NCI-H460 (cell line): ENCODE data around the gene SPATA31D1. TPM values are rescaled to one million over a fixed set of nuclear protein-coding genes. Genes with fewer than 3 reads are reported as not detected.

Source experiments
- DNase-seq: peaks from one replicate; pipeline ENCODE4 v3.0.0-alpha.2; 2016; ENCODE audit warnings: low read depth; ENCODE audit errors: extremely low read depth
- total RNA-seq: library from RNA; depleted of rRNA; stranded (reverse); fragments of >200 nt; shearing (Covaris generic); gene quantifications from 2 replicates; pipeline ENCODE4 v1.2.3, GENCODE V29; 2014; rRNA removed

Gene SPATA31D1
- total RNA-seq, 1 experiment from 2014 or later = not detected

DNA sequence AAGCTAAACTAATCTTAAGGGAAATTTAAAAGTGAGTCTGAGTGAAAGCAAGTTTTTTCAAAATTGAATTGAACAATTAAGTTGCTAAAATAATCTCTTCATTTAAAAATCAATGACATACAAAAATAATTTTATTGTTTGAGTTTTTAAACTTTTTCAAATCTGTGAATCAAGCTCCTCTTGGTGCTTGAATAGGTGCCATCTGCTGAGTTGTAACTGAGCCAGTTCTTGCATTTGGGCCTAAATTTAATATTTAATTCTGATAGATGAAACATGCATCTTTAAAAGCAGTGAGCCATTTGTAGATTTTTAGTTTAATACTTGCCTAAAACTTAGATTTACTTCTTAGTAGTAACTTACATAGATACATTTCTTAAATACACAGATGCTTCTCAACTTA is 31.8 kb downstream of the SPATA31D1 start:
- DNase-seq = no peak

DNA sequence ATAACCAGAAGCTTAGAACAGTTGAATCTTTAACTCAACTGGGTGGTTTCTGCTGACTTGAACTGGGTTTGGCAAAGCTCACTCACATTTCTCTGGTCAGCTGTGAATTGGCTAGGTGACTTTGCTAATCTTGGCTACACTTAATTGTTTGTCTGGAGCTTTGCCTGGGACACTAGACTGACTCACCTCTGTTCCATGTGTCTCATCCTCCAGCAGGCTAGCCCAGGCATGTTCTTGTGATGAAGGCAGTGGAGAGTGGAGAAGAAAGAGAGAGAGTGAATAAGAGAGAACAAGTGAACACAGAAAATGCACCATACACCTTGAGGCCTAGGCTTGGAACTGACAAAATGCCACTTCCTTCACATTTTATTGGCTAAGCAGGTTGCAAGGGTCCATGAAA is 32.6 kb downstream of the SPATA31D1 start:
- DNase-seq = peak; percentile 15

DNA sequence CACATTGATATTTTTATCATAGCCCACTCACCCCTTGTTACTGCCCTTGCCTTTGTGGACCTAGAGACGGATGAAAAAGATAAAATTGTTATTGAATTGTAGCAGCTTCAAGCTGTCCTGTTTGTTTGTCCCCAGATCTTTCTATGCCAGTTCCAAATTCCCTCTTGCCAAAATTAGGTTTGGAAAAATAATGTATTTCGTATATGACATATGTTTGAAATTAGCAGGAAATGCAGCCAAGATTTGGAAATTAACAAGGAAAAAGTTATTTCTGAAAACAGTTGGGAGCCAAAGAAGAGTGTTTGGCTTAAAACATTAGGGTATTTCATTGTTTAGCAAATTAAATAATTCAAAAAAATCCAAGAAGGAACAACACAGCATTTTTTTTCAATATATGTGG is 33.5 kb downstream of the SPATA31D1 start:
- DNase-seq = no peak

DNA sequence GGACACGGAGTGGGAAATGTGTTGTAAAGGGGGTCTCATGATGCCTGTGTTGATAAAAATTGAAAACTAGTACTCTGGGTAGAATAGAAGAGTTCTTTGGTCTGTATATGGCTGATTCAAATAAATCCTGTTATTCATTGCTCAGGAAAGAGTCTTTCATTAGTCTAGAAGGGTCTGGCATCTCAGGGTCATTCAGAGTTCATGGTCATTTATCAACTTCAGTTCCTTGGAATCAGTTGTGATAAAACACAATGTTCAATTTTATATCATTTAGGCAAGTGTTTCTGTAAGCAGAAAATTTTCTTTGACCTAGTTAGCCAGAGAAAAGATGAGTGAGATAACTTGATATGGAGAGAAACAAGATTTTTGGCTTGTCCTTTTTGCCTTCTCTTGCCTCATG is 36.3 kb downstream of the SPATA31D1 start:
- DNase-seq = no peak

DNA sequence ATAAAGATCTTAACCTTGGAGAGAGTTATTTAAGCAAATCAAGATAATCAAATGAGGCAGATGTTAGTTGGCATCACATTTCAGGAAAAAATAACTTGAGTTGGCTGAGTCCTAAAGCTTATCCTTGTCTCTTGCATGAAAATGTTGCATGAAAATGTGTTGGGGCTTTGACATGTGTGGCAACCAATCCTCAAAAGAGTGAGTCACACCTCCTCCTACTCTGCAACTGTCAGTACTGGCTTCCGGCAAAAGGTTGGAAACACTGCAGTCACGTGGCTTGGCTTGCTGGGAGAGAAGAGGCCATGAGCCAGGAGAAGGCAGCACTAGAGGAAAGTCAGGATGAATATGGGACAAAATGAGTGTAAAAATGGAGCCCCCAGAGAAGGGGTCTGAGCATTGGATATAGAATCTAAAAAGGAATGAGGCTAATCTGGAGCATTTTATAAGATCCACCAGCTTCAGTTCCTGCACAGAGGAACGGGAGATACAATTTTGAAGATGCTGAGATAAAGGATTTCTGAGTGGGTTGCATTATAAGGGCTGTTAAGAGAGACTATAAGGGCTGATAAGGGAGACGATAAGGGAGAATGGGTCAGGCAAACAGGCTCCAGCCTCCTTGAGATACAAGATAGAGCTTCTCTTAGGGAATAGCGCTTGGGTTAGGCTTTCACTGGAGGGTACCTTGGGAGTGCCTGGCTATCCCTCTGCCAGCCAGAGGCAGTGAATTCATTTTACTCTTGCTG is 43.1 kb downstream of the SPATA31D1 start:
- DNase-seq = no peak

DNA sequence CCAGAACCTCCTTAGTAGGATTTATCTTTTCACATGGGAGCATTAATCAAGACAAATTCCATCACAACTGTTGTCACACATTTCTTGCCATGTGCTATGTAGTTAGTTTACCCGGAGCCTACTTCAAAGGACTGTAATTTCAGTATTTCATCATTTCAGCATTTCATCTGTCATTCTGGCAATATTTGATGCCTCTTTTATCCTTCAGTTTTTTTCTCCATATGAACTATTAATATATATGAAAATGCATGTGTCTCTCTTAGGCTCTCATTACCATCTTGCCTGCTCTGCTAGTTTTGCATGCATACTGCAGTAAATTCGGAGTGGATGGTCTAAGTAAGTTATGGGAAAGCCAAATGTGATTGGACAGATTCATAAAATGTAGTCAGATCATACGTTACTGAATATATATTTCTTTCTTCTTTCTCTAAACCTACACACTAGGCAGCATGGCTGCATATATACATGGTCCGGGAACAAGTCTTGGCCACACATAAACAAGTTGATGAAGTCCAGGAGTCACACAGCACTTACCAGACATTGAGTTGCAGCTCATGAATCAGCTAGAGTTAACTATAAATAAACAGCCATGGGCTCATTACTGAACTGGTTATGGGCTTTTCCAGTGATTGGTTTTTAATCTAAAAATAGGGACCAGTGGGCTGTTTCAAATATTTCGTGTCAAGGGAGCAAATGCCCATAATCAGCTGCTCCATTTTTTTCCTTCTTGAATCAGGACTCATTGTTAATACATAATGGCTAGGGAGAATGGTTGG is 46.6 kb downstream of the SPATA31D1 start:
- DNase-seq = no peak

DNA sequence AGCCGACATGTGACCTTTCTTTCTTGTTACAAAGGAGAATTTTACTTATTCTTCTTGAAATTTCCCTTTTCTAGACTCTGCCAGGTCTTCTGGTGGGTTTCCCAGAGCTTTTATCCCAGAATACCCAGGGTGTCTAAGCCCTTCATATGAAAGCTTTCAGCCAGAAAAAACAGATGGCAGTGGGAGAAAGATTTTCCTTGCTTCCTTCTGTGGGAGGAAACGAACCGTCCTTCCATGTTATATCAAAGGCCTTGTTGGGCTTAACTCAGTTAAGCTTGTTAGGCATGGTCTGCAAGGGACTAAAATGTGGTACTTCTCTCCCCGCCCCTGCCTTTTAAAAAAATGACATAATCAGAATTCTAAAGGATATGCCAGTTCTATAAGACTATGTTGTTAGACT is 47.5 kb downstream of the SPATA31D1 start:
- no peak for DNase-seq

DNA sequence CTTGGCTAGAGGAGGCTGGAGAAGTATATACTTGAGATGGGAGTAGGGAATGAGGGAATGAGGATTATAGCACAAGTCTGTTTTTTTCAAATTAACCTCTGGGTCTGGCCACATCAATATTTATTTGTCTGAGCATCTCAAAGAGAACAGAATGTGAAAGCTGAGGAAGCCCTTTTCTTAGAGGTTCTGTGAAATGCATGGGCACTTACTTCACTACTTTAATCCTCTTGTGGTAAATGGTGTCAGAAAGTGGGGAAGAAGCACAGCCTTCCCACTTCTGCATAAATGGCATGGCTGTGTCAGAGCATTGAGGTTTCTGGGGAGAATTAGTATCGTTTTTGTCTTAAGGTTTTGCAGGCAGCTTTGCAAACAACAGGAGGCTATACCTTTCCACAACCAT is 48.6 kb downstream of the SPATA31D1 start:
- DNase-seq = no peak

DNA sequence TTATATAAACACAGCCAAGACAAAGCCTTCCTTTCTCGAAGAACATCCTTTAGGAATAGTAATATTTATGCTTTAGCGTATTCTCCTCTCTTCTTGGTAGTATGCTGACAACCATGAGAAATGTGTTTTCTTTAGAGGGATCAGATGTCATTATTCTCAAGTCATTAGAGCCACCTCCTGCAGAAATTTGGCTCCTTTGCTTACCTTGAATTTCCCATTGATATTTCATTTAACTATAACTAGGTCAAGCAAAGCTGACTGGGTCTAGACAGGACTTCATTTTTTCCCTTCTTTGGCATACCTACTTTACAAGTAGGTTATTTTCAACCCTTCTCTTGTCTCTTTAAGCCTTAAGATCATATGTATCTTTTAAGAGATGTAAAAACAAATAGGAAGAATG is 50.3 kb downstream of the SPATA31D1 start:
- DNase-seq = no peak

Other genes starting within 250 kb of the SPATA31D1 start
- not detected in 2 replicates for gene SPATA31D4, start 60.3 kb upstream of the SPATA31D1 start, total RNA-seq
- not detected in 2 replicates for gene SPATA31D3, start 45.3 kb upstream of the SPATA31D1 start, total RNA-seq